Measurements from ENCODE around the gene KIF16B.
"Not testable (repeated sequence)": the region's sequence is repeated elsewhere in the genome, so short reads cannot be mapped to it uniquely, and the experiment has no call there.

KIF16B gene

GRCh38 chr20:16590041-16590633 is 16.9 kb upstream of the KIF16B start:
- DNase-seq: no peak

GRCh38 chr20:16589623-16590022 is 16.4 kb upstream of the KIF16B start:
- no peak for DNase-seq

- DNase-seq: no peak
Measured at GRCh38 chr20:16588241-16588640, 15.0 kb upstream of the KIF16B start.

GRCh38 chr20:16587066-16587465 is 13.8 kb upstream of the KIF16B start:
- DNase-seq: no peak

GRCh38 chr20:16583474-16583873 is 10.2 kb upstream of the KIF16B start:
- DNase-seq: no peak

- no peak for DNase-seq
Measured at GRCh38 chr20:16581241-16581640, 8.0 kb upstream of the KIF16B start.

- DNase-seq: no peak
Measured at GRCh38 chr20:16580620-16581019, 7.4 kb upstream of the KIF16B start.

GRCh38 chr20:16580147-16580546 is 6.9 kb upstream of the KIF16B start:
- no peak for DNase-seq

- no peak for DNase-seq
Measured at GRCh38 chr20:16576219-16576618, 3.0 kb upstream of the KIF16B start.

GRCh38 chr20:16575390-16576140 is 2.3 kb upstream of the KIF16B start:
- no peak for DNase-seq

GRCh38 chr20:16574656-16575355 is 1.6 kb upstream of the KIF16B start:
- no peak for DNase-seq

GRCh38 chr20:16571333-16571732 is 1.9 kb downstream of the KIF16B start:
- DNase-seq: no peak

- no peak for DNase-seq
Measured at GRCh38 chr20:16569246-16570153, 3.7 kb downstream of the KIF16B start.

- DNase-seq: no peak
Measured at GRCh38 chr20:16566080-16566479, 7.2 kb downstream of the KIF16B start.

GRCh38 chr20:16564079-16564478 is 9.2 kb downstream of the KIF16B start:
- not testable (repeated sequence) for DNase-seq

GRCh38 chr20:16563066-16563806 is 10.0 kb downstream of the KIF16B start:
- no peak for DNase-seq

GRCh38 chr20:16562259-16562658 is 11.0 kb downstream of the KIF16B start:
- no peak for DNase-seq

GRCh38 chr20:16560661-16561060 is 12.6 kb downstream of the KIF16B start:
- DNase-seq: no peak

GRCh38 chr20:16560216-16560615 is 13.0 kb downstream of the KIF16B start:
- DNase-seq: no peak

GRCh38 chr20:16556301-16556700 is 16.9 kb downstream of the KIF16B start:
- no peak for DNase-seq

GRCh38 chr20:16555754-16556153 is 17.5 kb downstream of the KIF16B start:
- no peak for DNase-seq
